BJ (cell line): ENCODE results near the gene QRSL1. TPM values are rescaled to one million over a fixed set of nuclear protein-coding genes. Genes with fewer than 3 reads are reported as not detected.

Source experiments
- CTCF ChIA-PET: fragments of 350-600 bp; formaldehyde crosslinking; extraction: SDS; loops from one replicate; lab custom pipeline; 2021; ENCODE audit warnings: antibody characterized with exemption, inconsistent platforms; lab: Yijun Ruan, JAX
- POLR2A ChIA-PET: fragments of 300-600 bp; sonication (Branson Sonifier 250); formaldehyde crosslinking; extraction: SDS; loops from one replicate; lab custom pipeline; 2021; ENCODE audit warnings: antibody characterized with exemption; lab: Charles Lee
- DNase-seq: peaks from one replicate; pipeline ENCODE4 v3.0.0-alpha.2; 2011; ENCODE audit warnings: low read depth
- H3K27me3 ChIP-seq: 2 replicates; pipeline ENCODE4 v1.6.0; 2011; ENCODE audit warnings: low read length; ENCODE audit not compliant: control insufficient read depth, insufficient read depth
- H3K36me3 ChIP-seq: 2 replicates; pipeline ENCODE4 v1.5.1; 2011; ENCODE audit warnings: low read length; ENCODE audit not compliant: control insufficient read depth, insufficient read depth
- H3K4me3 ChIP-seq: 2 replicates; pipeline ENCODE4 v1.5.1; 2011; ENCODE audit warnings: low read depth, mild to moderate bottlenecking, control low read depth, low read length
- CTCF ChIP-seq: IDR thresholded peaks from 2 replicates; pipeline ENCODE4 v1.5.1; 2011; ENCODE audit warnings: low read depth, mild to moderate bottlenecking, control low read depth, inconsistent platforms, low read length, moderate library complexity; ENCODE audit not compliant: insufficient read depth
- polyA plus RNA-seq: library from polyadenylated mRNA; depleted of rRNA; stranded (reverse); fragments of >200 nt; gene quantifications from 2 replicates; pipeline ENCODE4 v1.2.3, GENCODE V29; 2011

QRSL1 gene
- polyA plus RNA-seq, 1 experiment: 7.5 TPM

- POLR2A ChIA-PET: no interaction called here
- Histone ChIP-seq H3K4me3 (no peak overlapping the region), H3K36me3 (peaks cover 6% of the 10 kb centered on the region), H3K27me3 (no peaks in the 10 kb centered on the region)
- no peak for TF ChIP-seq CTCF
- DNase-seq: no peak
- CTCF ChIA-PET: interaction anchor here (0.9 kb wide), 1 partner anchor 14 kb away, joined by 3 read pairs; no protein-coding TSS in a partner anchor
Measured at GRCh38 chr6:106659859-106660258, 30.5 kb downstream of the QRSL1 start.

DNA sequence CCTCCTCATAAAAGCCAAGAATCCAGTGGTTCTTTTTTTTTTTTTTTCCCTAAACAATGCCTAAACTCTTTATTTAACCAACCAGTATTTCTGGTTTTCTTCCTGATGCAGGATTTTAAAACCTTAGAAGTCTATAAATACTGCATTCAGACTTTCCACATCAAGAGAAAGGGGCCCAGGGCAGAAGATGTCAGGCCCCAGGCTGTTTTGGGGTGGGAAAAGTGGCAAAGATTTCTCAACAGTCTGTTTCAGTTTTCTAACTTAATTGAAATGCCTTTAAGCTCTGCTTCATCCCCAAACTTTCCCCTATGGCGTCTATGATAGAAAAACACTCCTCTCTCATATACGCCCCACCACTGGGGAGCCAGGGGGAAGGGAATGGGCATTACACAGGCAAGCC, 33.1 kb downstream of the QRSL1 start:
- CTCF ChIA-PET: no interaction called here
- Histone ChIP-seq H3K4me3 (no peak overlapping the region), H3K36me3 (peaks cover 5% of the 10 kb centered on the region), H3K27me3 (no peaks in the 10 kb centered on the region)
- no peak for DNase-seq
- POLR2A ChIA-PET: no interaction called here
- no peak for TF ChIP-seq CTCF

DNA sequence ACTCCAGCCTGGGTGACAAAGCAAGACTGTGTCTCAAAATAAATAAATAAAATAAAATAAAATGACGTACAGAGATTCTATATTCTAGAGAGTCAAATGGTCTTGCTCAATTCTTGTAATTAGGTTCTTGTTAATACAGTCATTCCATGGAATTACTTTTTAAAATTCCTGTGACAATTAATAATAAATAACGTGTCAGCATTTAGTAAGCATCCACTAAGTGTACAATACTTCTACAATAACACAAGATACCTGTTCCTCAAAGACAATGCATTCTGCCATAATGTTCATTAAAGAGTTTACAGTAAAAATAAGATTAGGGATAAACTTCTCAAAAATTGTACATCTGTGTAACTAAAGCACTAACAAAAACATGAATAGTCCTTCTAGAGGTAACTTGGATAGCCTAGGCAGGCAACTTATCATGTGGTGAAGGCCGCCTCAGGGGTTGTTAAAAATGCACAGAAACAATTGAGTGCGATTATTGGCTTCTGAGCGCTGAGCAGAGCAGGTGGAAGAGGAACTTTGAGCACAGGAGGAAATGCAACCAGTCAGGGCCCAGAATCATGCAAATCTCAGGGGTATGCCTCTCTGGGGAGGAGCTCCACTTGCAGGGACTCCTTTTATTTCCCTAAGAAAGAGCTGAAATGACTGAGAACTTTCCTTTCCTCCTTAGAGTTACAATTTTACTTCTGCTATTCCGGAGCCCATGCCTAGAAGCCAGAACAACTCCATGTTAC, 37.1 kb downstream of the QRSL1 start:
- no peak for TF ChIP-seq CTCF
- CTCF ChIA-PET: no interaction called here
- no peak overlapping the region for H3K4me3 ChIP-seq
- DNase-seq: no peak
- peaks cover 3% of the 10 kb centered on the region for H3K36me3 ChIP-seq
- no peaks in the 10 kb centered on the region for H3K27me3 ChIP-seq
- POLR2A ChIA-PET: no interaction called here

DNA sequence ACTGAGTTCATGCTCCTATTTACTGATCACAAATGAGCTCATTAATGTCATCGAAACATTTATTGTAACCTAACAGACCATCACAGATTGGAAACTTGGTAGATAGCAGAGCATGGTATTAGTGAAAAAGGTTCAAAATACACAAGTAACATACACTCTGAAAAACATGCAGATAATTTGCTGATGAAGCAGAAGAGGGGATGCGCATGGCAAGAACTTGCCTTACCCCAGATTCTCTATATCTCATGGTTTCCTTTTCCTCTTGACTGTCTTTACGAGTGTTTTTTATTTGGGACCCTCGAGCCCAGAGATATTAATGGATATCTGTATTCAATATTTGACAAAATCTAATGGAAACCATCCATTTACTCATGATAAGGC, 37.6 kb downstream of the QRSL1 start:
- DNase-seq: no peak
- no peak for TF ChIP-seq CTCF
- ChIA-PET POLR2A (no interaction called here), CTCF (interaction anchor here (0.7 kb wide), 1 partner anchor 10 kb away, joined by 3 read pairs; no protein-coding TSS in a partner anchor)
- Histone ChIP-seq H3K27me3 (no peaks in the 10 kb centered on the region), H3K36me3 (peaks cover 3% of the 10 kb centered on the region), H3K4me3 (no peak overlapping the region)

GRCh38 chr6:106670236-106670635, 40.9 kb downstream of the QRSL1 start:
- no peaks in the 10 kb centered on the region for H3K27me3 ChIP-seq
- H3K4me3 ChIP-seq: no peak overlapping the region
- no peak for TF ChIP-seq CTCF
- CTCF ChIA-PET: interaction anchor here (1.9 kb wide), 1 partner anchor 10 kb away, joined by 4 read pairs; no protein-coding TSS in a partner anchor
- DNase-seq: no peak
- POLR2A ChIA-PET: no interaction called here
- peaks cover 1% of the 10 kb centered on the region; the same call in 1 of the 2 replicates for H3K36me3 ChIP-seq
